HepG2 (cell line): ENCODE data around the gene ZNF155. TPM values are rescaled to one million over a fixed set of nuclear protein-coding genes. Genes with fewer than 3 reads are reported as not detected.

Experiments
- BCL3 ChIP-seq: sonication (generic); formaldehyde crosslinking; IDR thresholded peaks from 2 replicates; pipeline ENCODE4 v1.5.1; 2020; ENCODE audit warnings: mild to moderate bottlenecking, missing genetic modification reagents, moderate library complexity
- CSRNP1 ChIP-seq: sonication (generic); formaldehyde crosslinking; IDR thresholded peaks from 2 replicates; pipeline ENCODE4 v1.8.1; 2023; ENCODE audit warnings: mild to moderate bottlenecking, missing genetic modification reagents
- GABPA ChIP-seq, 2 experiments: IDR thresholded peaks; 2 replicates each; pipeline ENCODE4 v1.6.1; 2011 to 2016; ENCODE audit warnings: low read depth in 2 of 2, low read length in 1 of 2, missing biosample characterization in 1 of 2, missing genetic modification characterization in 1 of 2
- KLF11 ChIP-seq: IDR thresholded peaks from 2 replicates; pipeline ENCODE4 v1.6.1; 2016; ENCODE audit warnings: missing compliant biosample characterization
- KLF16 ChIP-seq, 2 experiments: sonication (generic) in 1 of 2; formaldehyde crosslinking in 1 of 2; IDR thresholded peaks; 2 replicates each; pipeline versions ENCODE4 v1.6.1 to v1.8.0; 2016 to 2023; ENCODE audit warnings: missing genetic modification reagents in 2 of 2, missing compliant biosample characterization in 1 of 2
- MEIS2 ChIP-seq: sonication (generic); formaldehyde crosslinking; IDR thresholded peaks from 2 replicates; pipeline ENCODE4 v1.9.0; 2021; ENCODE audit warnings: mild to moderate bottlenecking, missing genetic modification reagents
- NFE2L2 ChIP-seq: fragments of 150-350 bp; IDR thresholded peaks from 2 replicates; pipeline ENCODE4 v1.6.1; 2014; ENCODE audit warnings: low read length
- NR0B2 ChIP-seq: sonication (generic); formaldehyde crosslinking; IDR thresholded peaks from 2 replicates; pipeline ENCODE4 v1.4.0; 2020; ENCODE audit warnings: mild to moderate bottlenecking, missing genetic modification reagents
- NR2C2 ChIP-seq: sonication (generic); formaldehyde crosslinking; IDR thresholded peaks from 2 replicates; pipeline ENCODE4 v1.4.0; 2020; ENCODE audit warnings: missing genetic modification reagents, mild to moderate bottlenecking, moderate library complexity, borderline replicate concordance
- POGK ChIP-seq: sonication (generic); formaldehyde crosslinking; conservative IDR thresholded peaks from 2 replicates; pipeline ENCODE4 v1.8.0; 2022; ENCODE audit warnings: mild to moderate bottlenecking, moderate library complexity, missing genetic modification reagents
- RFXAP ChIP-seq: sonication (generic); formaldehyde crosslinking; IDR thresholded peaks from 2 replicates; pipeline ENCODE4 v1.4.0; 2020; ENCODE audit warnings: missing genetic modification reagents, borderline replicate concordance
- SP140L ChIP-seq: sonication (generic); formaldehyde crosslinking; IDR thresholded peaks from 2 replicates; pipeline ENCODE4 v1.4.0; 2020; ENCODE audit warnings: missing genetic modification reagents, borderline replicate concordance
- UBTF ChIP-seq: sonication (generic); formaldehyde crosslinking; IDR thresholded peaks from 2 replicates; pipeline ENCODE4 v1.4.0; 2020; ENCODE audit warnings: mild to moderate bottlenecking, missing genetic modification reagents
- ZBTB1 ChIP-seq: sonication (generic); formaldehyde crosslinking; IDR thresholded peaks from 2 replicates; pipeline ENCODE4 v1.4.0; 2020; ENCODE audit warnings: missing genetic modification reagents, borderline replicate concordance
- ZFY ChIP-seq: sonication (generic); formaldehyde crosslinking; IDR thresholded peaks from 2 replicates; pipeline ENCODE4 v1.4.0; 2020; ENCODE audit warnings: missing genetic modification reagents
- ZMYM2 ChIP-seq: sonication (generic); formaldehyde crosslinking; IDR thresholded peaks from 2 replicates; pipeline ENCODE4 v1.8.0; 2022; ENCODE audit warnings: mild to moderate bottlenecking, missing genetic modification reagents
- ZNF337 ChIP-seq: sonication (generic); formaldehyde crosslinking; IDR thresholded peaks from 2 replicates; pipeline ENCODE4 v1.5.1; 2020; ENCODE audit warnings: missing genetic modification reagents, low read depth, mild to moderate bottlenecking, borderline replicate concordance
- ZNF34 ChIP-seq: sonication (generic); formaldehyde crosslinking; IDR thresholded peaks from 2 replicates; pipeline ENCODE4 v1.4.0; 2020; ENCODE audit warnings: mild to moderate bottlenecking, missing genetic modification reagents, borderline replicate concordance
- ZNF343 ChIP-seq: sonication (generic); formaldehyde crosslinking; IDR thresholded peaks from 2 replicates; pipeline ENCODE4 v1.4.0; 2020; ENCODE audit warnings: mild to moderate bottlenecking, missing genetic modification reagents
- ZNF501 ChIP-seq: sonication (generic); formaldehyde crosslinking; IDR thresholded peaks from 2 replicates; pipeline ENCODE4 v1.5.1; 2020; ENCODE audit warnings: mild to moderate bottlenecking, moderate library complexity, missing genetic modification reagents
- ZNF546 ChIP-seq: sonication (generic); formaldehyde crosslinking; conservative IDR thresholded peaks from 2 replicates; pipeline ENCODE4 v1.8.1; 2023; ENCODE audit warnings: mild to moderate bottlenecking, missing genetic modification reagents
- polyA plus RNA-seq, 8 experiments: library from polyadenylated mRNA; depleted of rRNA in 3 of 8; stranded (reverse) in 7 of 8; unstranded in 1 of 8; fragments of >200 nt; fragmentation: Illumina TruSeq in 4 of 8; extraction: Trizol in 4 of 8; gene quantifications; 2 replicates each; pipeline versions ENCODE4 v1.2.1 to v1.2.3, GENCODE V29; 2011 to 2016; ENCODE audit warnings: low read depth in 4 of 8, missing spikeins in 1 of 8, mixed read lengths in 1 of 8; ENCODE audit not compliant: insufficient read depth in 1 of 8
- total RNA-seq, 5 experiments: library from RNA; depleted of rRNA; stranded (reverse); fragments of >200 nt; fragmentation: Illumina TruSeq; extraction: Trizol; gene quantifications; 2 replicates each; pipeline ENCODE4 v1.2.3, GENCODE V29; 2016; ENCODE audit warnings: low read depth in 1 of 5

The ZNF155 gene
- total and polyA plus RNA-seq, 2 of the 13 experiments (the other 11 are each of a cell fraction or from before 2014, with no cell fraction given) = 2.5 to 3.6 TPM

- 0 out of 2 replicates have a peak, but pooled peaks have one; percentile 34 for TF ChIP-seq NR0B2
- 0 out of 2 replicates have a peak, but pooled peaks have one; percentile 39 for TF ChIP-seq ZNF501 (CRISPR knock-in tag)
- peak; percentile 51; the same call in 1 of the 2 replicates for TF ChIP-seq POGK
- peak; percentile 32; the same call in 1 of the 2 replicates for TF ChIP-seq CSRNP1 (CRISPR knock-in tag)
- TF ChIP-seq ZNF337 (CRISPR knock-in tag) = no peak
- TF ChIP-seq ZMYM2 (CRISPR knock-in tag) = 0 out of 2 replicates have a peak, but pooled peaks have one; percentile 7
- TF ChIP-seq ZBTB1 (CRISPR knock-in tag) = no peak
- TF ChIP-seq UBTF (CRISPR knock-in tag) = 0 out of 2 replicates have a peak, but pooled peaks have one; percentile 13
- no peak for TF ChIP-seq BCL3 (CRISPR knock-in tag)
- TF ChIP-seq KLF16 (CRISPR knock-in tag; IDR thresholded peaks at IDR 0.05) = peak in 1 of 2 experiments; percentile 64; a peak in 1 of 4 replicates
- TF ChIP-seq SP140L (CRISPR knock-in tag) = no peak
- TF ChIP-seq ZNF343 (CRISPR knock-in tag) = no peak
- peak; percentile 85 for TF ChIP-seq NR2C2
- peak; percentile 69 for TF ChIP-seq GABPA (IDR thresholded peaks at IDR 0.05; ENCODE audit: low read depth, low read length)
- TF ChIP-seq GABPA (CRISPR knock-in tag; IDR thresholded peaks at IDR 0.05; ENCODE audit: low read depth) = peak; percentile 94
- TF ChIP-seq KLF11 = no peak
- TF ChIP-seq RFXAP (CRISPR knock-in tag) = 0 out of 2 replicates have a peak, but pooled peaks have one; percentile 39
- TF ChIP-seq ZNF546 (CRISPR knock-in tag) = no peak
- 0 out of 2 replicates have a peak, but pooled peaks have one; percentile 28 for TF ChIP-seq MEIS2 (CRISPR knock-in tag)
- peak; percentile 27; the same call in 1 of the 2 replicates for TF ChIP-seq ZNF34 (CRISPR knock-in tag)
- TF ChIP-seq NFE2L2 = peak; percentile 4; the same call in 1 of the 2 replicates
- peak; percentile 77 for TF ChIP-seq ZFY (CRISPR knock-in tag)
These were observed 41.4 kb downstream of the ZNF155 start, which contains the start of gene ZNF222 (continued) for GRCh38 chr19:44025217-44025936.
